Measurements from ENCODE around the gene PPP1R13L. TPM values are rescaled to one million over a fixed set of nuclear protein-coding genes. Genes with fewer than 3 reads are reported as not detected.

Gene PPP1R13L
- total and polyA plus RNA-seq, 2 experiments from 2014 or later = 3.9 to 6.4 TPM

- no peaks in the 10 kb centered on the region for H3K9me3 ChIP-seq (ENCODE audit: low read depth)
- TF ChIP-seq EZH2 (IDR thresholded peaks at IDR 0.05; ENCODE audit: insufficient read depth, poor library complexity, severe bottlenecking) (no peak), EZH2phosphoT487 (IDR thresholded peaks at IDR 0.05; ENCODE audit: insufficient read depth, low read depth) (no peak)
- peak overlapping the region; percentile 33 for H2AFZ ChIP-seq
- in situ Hi-C loops (cut with MboI) = no loop called here
- no peaks in the 10 kb centered on the region for H3K79me2 ChIP-seq (ENCODE audit: insufficient read depth)
- no peaks in the 10 kb centered on the region for H4K20me1 ChIP-seq (ENCODE audit: insufficient read depth)
- H3F3A ChIP-seq (ENCODE audit: insufficient read depth) = peaks cover 35% of the 10 kb centered on the region
- H3K36me3 ChIP-seq (ENCODE audit: low read depth) = no peaks in the 10 kb centered on the region
- H3K9me2 ChIP-seq (ENCODE audit: insufficient read depth) = no peaks in the 10 kb centered on the region
- peak overlapping the region; percentile 55 for H3K4me2 ChIP-seq (ENCODE audit: unreplicated experiment)
- no peaks in the 10 kb centered on the region for H3K27me3 ChIP-seq (replicated peaks; ENCODE audit: insufficient read depth)
- peak overlapping the region; percentile 74 for H3K27ac ChIP-seq
- no peak overlapping the region for H3K9ac ChIP-seq
- H3K4me1 ChIP-seq (ENCODE audit: insufficient read depth) = peaks cover 27% of the 10 kb centered on the region
- H3K4me3 ChIP-seq = no peak overlapping the region
- peak; percentile 88 for DNase-seq
- WGBS, 2 experiments (ENCODE audit: low coverage in 1 of 2, low lambda C conversion rate in 2 of 2, missing lambda C conversion rate in 2 of 2) = 37 to 41% methylated on average over 13 of the region's 13 CpGs
Observed at GRCh38 chr19:45376045-45376724, 28.7 kb downstream of the PPP1R13L start.

- Histone ChIP-seq H3K79me2 (ENCODE audit: insufficient read depth) (peaks cover 18% of the 10 kb centered on the region), H3K9me2 (ENCODE audit: insufficient read depth) (no peaks in the 10 kb centered on the region), H4K20me1 (ENCODE audit: insufficient read depth) (no peaks in the 10 kb centered on the region), H3K4me2 (ENCODE audit: unreplicated experiment) (peak within 1 kb of the TSS; percentile 92), H3F3A (ENCODE audit: insufficient read depth) (0 out of 2 replicates have a peak, but pooled peaks cover under 1% of the 10 kb centered on the region), H3K27me3 (replicated peaks; ENCODE audit: insufficient read depth) (no peaks in the 10 kb centered on the region), H3K4me3 (peak within 1 kb of the TSS; percentile 79), H3K27ac (peak within 1 kb of the TSS; percentile 80), H2AFZ (peak within 1 kb of the TSS; percentile 87), H3K36me3 (ENCODE audit: low read depth) (no peaks in the 10 kb centered on the region), H3K9ac (peak within 1 kb of the TSS; percentile 79), H3K4me1 (ENCODE audit: insufficient read depth) (peaks cover 11% of the 10 kb centered on the region), H3K9me3 (ENCODE audit: low read depth) (no peaks in the 10 kb centered on the region)
- in situ Hi-C loops (cut with MboI) = no loop called here
- WGBS, 2 experiments (ENCODE audit: low coverage in 1 of 2, low lambda C conversion rate in 2 of 2, missing lambda C conversion rate in 2 of 2) = 1 to 5% methylated on average over 34 to 55 of the region's 55 CpGs
- DNase-seq = peak; percentile 99
- no peak for TF ChIP-seq EZH2phosphoT487 (IDR thresholded peaks at IDR 0.05; ENCODE audit: insufficient read depth, low read depth)
- TF ChIP-seq EZH2 (IDR thresholded peaks at IDR 0.05; ENCODE audit: insufficient read depth, poor library complexity, severe bottlenecking) = no peak
Observed at GRCh38 chr19:45370410-45371204, 34.3 kb downstream of the PPP1R13L start, which contains the start of gene ERCC2. ERCC2 (minus strand) TSS chr19:45370573; CDS start chr19:45370540, 33 bp downstream.

- H4K20me1 ChIP-seq (ENCODE audit: insufficient read depth) = no peaks in the 10 kb centered on the region
- in situ Hi-C loops (cut with MboI) = no loop called here
- H3K4me3 ChIP-seq = no peak overlapping the region
- H3F3A ChIP-seq (ENCODE audit: insufficient read depth) = no peaks in the 10 kb centered on the region
- TF ChIP-seq EZH2 (IDR thresholded peaks at IDR 0.05; ENCODE audit: insufficient read depth, poor library complexity, severe bottlenecking) (no peak), EZH2phosphoT487 (IDR thresholded peaks at IDR 0.05; ENCODE audit: insufficient read depth, low read depth) (no peak)
- H2AFZ ChIP-seq = no peak overlapping the region
- H3K79me2 ChIP-seq (ENCODE audit: insufficient read depth) = peaks cover 18% of the 10 kb centered on the region
- H3K36me3 ChIP-seq (ENCODE audit: low read depth) = no peaks in the 10 kb centered on the region
- 92 to 95% methylated on average over 11 of the region's 11 CpGs for WGBS, 2 experiments (ENCODE audit: low coverage in 1 of 2, low lambda C conversion rate in 2 of 2, missing lambda C conversion rate in 2 of 2)
- H3K27me3 ChIP-seq (replicated peaks; ENCODE audit: insufficient read depth) = no peaks in the 10 kb centered on the region
- peaks cover 11% of the 10 kb centered on the region for H3K4me1 ChIP-seq (ENCODE audit: insufficient read depth)
- no peak for DNase-seq
- no peaks in the 10 kb centered on the region for H3K9me3 ChIP-seq (ENCODE audit: low read depth)
- H3K9me2 ChIP-seq (ENCODE audit: insufficient read depth) = no peaks in the 10 kb centered on the region
- H3K4me2 ChIP-seq (ENCODE audit: unreplicated experiment) = peak overlapping the region; percentile 92
- H3K27ac ChIP-seq = no peak overlapping the region
- H3K9ac ChIP-seq = no peak overlapping the region
Observed at GRCh38 chr19:45368737-45369340, 36.0 kb downstream of the PPP1R13L start.

DNA sequence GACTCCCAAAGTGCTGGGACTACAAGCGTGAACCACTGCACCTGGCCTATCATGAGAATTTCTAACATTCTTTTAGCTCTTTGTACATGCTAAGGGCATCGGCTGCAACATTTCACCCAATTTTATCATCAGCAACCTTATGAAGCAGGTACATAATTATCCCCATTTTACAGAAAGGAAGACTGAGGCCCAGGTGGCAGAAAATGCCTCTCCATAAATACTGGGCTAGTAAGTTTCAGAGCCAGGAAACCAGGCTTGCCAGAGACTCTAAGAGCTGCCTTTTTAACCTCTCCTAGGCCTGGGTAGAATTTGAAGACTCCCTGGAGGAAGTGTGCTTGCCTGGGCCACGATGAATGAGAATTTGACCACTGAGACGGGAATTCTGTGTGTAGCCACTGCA lies 36.7 kb downstream of the PPP1R13L start:
- Histone ChIP-seq H3K27me3 (replicated peaks; ENCODE audit: insufficient read depth) (no peaks in the 10 kb centered on the region), H3K36me3 (ENCODE audit: low read depth) (no peaks in the 10 kb centered on the region), H3K4me1 (ENCODE audit: insufficient read depth) (peaks cover 11% of the 10 kb centered on the region), H3K4me2 (ENCODE audit: unreplicated experiment) (no peak overlapping the region), H3K9me3 (ENCODE audit: low read depth) (no peaks in the 10 kb centered on the region), H3K79me2 (ENCODE audit: insufficient read depth) (peaks cover 18% of the 10 kb centered on the region), H3F3A (ENCODE audit: insufficient read depth) (no peaks in the 10 kb centered on the region), H3K4me3 (no peak overlapping the region), H3K9me2 (ENCODE audit: insufficient read depth) (no peaks in the 10 kb centered on the region), H3K27ac (no peak overlapping the region), H3K9ac (no peak overlapping the region), H4K20me1 (ENCODE audit: insufficient read depth) (no peaks in the 10 kb centered on the region), H2AFZ (no peak overlapping the region)
- in situ Hi-C loops (cut with MboI) = no loop called here
- DNase-seq = no peak
- TF ChIP-seq EZH2phosphoT487 (IDR thresholded peaks at IDR 0.05; ENCODE audit: insufficient read depth, low read depth) (no peak), EZH2 (IDR thresholded peaks at IDR 0.05; ENCODE audit: insufficient read depth, poor library complexity, severe bottlenecking) (no peak)
- 98 to 99% methylated on average over 4 of the region's 4 CpGs for WGBS, 2 experiments (ENCODE audit: low coverage in 1 of 2, low lambda C conversion rate in 2 of 2, missing lambda C conversion rate in 2 of 2)

Data from GM23248 (cell line).